Tibial nerve (tissue), 4 donors: ENCODE data around the gene KCNT2. TPM values are rescaled to one million over a fixed set of nuclear protein-coding genes. Genes with fewer than 3 reads are reported as not detected.

Experiments used
- DNase-seq, 2 donors: peaks; one replicate each; pipeline ENCODE4 v3.0.0-alpha.2; 2019; ENCODE audit warnings: low spot score in 2 of 2
- H3K27ac ChIP-seq, 4 donors: fragments of 200-600 bp; sonication (generic) in 3 of 4; one replicate each; pipeline ENCODE4 v1.5.1; 2017 to 2019; ENCODE audit warnings: mild to moderate bottlenecking in 1 of 4
- H3K27me3 ChIP-seq, 2 donors: fragments of 200-600 bp; sonication (generic) in 1 of 2; one replicate each; pipeline versions ENCODE4 v1.5.1 to v1.6.0; 2017 to 2019
- H3K36me3 ChIP-seq, 3 donors: fragments of 200-600 bp; sonication (generic); one replicate each; pipeline ENCODE4 v1.5.1; 2018 to 2019
- H3K4me1 ChIP-seq, 4 donors: fragments of 200-600 bp; sonication (generic) in 3 of 4; one replicate each; pipeline ENCODE4 v1.5.1; 2017 to 2019
- H3K4me3 ChIP-seq, 4 donors: fragments of 200-600 bp; sonication (generic) in 3 of 4; one replicate each; pipeline ENCODE4 v1.5.1; 2017 to 2019; ENCODE audit warnings: mild to moderate bottlenecking in 1 of 4, moderate library complexity in 1 of 4
- H3K9me3 ChIP-seq, 4 donors: fragments of 200-600 bp; sonication (generic) in 3 of 4; one replicate each; pipeline ENCODE4 v1.5.1; 2017 to 2019
- EP300 ChIP-seq, 2 donors: sonication (generic); formaldehyde crosslinking; IDR thresholded peaks; one replicate each; pipeline ENCODE4 v1.6.1; 2017; ENCODE audit warnings: antibody characterized with exemption in 2 of 2, mild to moderate bottlenecking in 1 of 2
- POLR2A ChIP-seq, 2 donors: fragments of 450-650 bp; IDR thresholded peaks; one replicate each; pipeline ENCODE4 v1.6.1; 2017; ENCODE audit warnings: antibody characterized with exemption in 2 of 2, mild to moderate bottlenecking in 2 of 2, moderate library complexity in 2 of 2
- WGBS, 2 donors: methylation state at CpG; one replicate each; pipeline ENCODE4 v1.1.5; 2018; 5-methylcytosine and 5-hydroxymethylcytosine counted together
- total RNA-seq, 4 donors: library from RNA; depleted of rRNA; stranded (reverse); fragments of >200 nt; gene quantifications; one replicate each; pipeline ENCODE4 v1.1.0, GENCODE V29; 2016
- TF ChIP-seq, protein P1 (sequence below), 5 experiments: fragments of 200-600 bp in 3 of 5; fragments of 450-650 bp in 2 of 5; sonication (generic) in 3 of 5; IDR thresholded peaks; one replicate each; pipeline ENCODE4 v1.5.1; 2016 to 2019; ENCODE audit warnings: antibody characterized with exemption in 5 of 5, mild to moderate bottlenecking in 3 of 5, moderate library complexity in 2 of 5

Gene KCNT2
- total RNA-seq, 4 donors from 2014 or later = 8.0 to 9.9 (median 8.6) TPM

DNA sequence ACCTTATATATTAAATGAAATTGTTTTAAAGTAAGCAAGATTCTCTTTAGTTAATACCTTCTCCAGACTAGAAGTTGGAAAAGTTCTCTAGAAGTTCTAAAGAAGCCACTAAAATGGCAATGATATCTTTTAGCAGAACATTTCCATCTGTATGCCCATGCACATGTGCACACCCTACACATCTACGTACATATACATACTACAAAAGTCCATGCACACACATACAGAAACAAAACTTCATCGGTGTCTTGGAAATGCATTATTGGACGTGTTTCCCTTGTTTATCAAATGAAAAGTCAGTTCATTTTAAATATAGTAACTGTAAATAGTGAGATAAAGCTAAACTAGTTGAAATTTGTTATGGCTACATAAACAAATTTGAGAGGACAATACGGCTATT is 114.4 kb downstream of the KCNT2 start:
- Histone ChIP-seq H3K9me3 (no peaks in the 10 kb centered on the region), H3K36me3 (no peaks in the 10 kb centered on the region), H3K27ac (no peak overlapping the region), H3K4me3 (no peak overlapping the region), H3K27me3 (no peaks in the 10 kb centered on the region), H3K4me1 (no peaks in the 10 kb centered on the region)
- WGBS, 2 donors = 91% methylated on average over 4 of the region's 4 CpGs
- DNase-seq = no peak
- TF ChIP-seq EP300 (IDR thresholded peaks at IDR 0.05) (no peak), POLR2A (IDR thresholded peaks at IDR 0.05) (no peak)
- TF ChIP-seq, protein P1, sequence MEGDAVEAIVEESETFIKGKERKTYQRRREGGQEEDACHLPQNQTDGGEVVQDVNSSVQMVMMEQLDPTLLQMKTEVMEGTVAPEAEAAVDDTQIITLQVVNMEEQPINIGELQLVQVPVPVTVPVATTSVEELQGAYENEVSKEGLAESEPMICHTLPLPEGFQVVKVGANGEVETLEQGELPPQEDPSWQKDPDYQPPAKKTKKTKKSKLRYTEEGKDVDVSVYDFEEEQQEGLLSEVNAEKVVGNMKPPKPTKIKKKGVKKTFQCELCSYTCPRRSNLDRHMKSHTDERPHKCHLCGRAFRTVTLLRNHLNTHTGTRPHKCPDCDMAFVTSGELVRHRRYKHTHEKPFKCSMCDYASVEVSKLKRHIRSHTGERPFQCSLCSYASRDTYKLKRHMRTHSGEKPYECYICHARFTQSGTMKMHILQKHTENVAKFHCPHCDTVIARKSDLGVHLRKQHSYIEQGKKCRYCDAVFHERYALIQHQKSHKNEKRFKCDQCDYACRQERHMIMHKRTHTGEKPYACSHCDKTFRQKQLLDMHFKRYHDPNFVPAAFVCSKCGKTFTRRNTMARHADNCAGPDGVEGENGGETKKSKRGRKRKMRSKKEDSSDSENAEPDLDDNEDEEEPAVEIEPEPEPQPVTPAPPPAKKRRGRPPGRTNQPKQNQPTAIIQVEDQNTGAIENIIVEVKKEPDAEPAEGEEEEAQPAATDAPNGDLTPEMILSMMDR (IDR thresholded peaks at IDR 0.05) = no peak

DNA sequence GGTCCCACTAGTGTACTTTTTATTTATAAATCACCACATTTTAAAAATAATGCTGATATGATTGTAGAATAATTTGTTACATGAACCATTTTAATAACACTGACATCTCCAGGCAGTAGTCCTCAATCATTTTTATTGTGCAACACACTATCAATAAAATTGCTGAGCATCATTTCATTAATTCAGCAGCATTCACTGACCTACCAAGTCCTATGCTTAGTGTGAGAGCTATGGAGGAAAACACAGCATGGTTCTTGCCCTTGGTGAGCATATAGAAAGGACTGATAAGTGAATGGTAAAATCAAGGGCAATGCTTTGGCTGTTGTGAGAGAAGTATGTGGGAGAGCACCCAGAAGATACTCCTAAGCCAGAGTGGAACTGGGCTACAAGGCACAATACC is 119.7 kb downstream of the KCNT2 start:
- H3K36me3 ChIP-seq = no peaks in the 10 kb centered on the region
- no peaks in the 10 kb centered on the region for H3K9me3 ChIP-seq
- DNase-seq = no peak
- H3K4me3 ChIP-seq = no peak overlapping the region
- no peak for TF ChIP-seq POLR2A (IDR thresholded peaks at IDR 0.05)
- TF ChIP-seq, protein P1 (IDR thresholded peaks at IDR 0.05) = no peak
- no peak for TF ChIP-seq EP300 (IDR thresholded peaks at IDR 0.05)
- no peak overlapping the region for H3K27ac ChIP-seq
- H3K27me3 ChIP-seq = no peaks in the 10 kb centered on the region
- no peaks in the 10 kb centered on the region for H3K4me1 ChIP-seq

DNA sequence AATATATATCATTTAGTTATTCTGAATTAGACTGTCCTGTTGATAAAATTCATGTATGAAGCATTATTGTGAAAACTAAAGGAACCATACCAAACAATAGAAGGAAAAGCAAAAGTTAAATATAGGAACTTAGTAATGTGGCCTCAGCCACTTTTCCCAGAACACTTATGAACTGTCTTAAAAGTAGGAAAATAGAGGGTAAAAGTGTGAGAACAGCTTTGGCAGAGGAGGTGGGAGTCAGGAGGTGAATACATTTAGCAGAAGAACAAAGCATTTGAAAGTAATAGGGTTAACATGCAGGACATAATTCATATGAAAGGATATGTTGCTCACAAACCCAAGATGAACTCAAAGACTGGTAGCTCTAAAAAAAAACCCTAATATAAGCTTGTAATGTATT is 121.9 kb downstream of the KCNT2 start:
- Histone ChIP-seq H3K4me3 (no peak overlapping the region), H3K27me3 (no peaks in the 10 kb centered on the region), H3K27ac (no peak overlapping the region), H3K9me3 (no peaks in the 10 kb centered on the region), H3K4me1 (no peaks in the 10 kb centered on the region), H3K36me3 (no peaks in the 10 kb centered on the region)
- no peak for DNase-seq
- TF ChIP-seq EP300 (IDR thresholded peaks at IDR 0.05) = no peak
- TF ChIP-seq, protein P1 (IDR thresholded peaks at IDR 0.05) = no peak

DNA sequence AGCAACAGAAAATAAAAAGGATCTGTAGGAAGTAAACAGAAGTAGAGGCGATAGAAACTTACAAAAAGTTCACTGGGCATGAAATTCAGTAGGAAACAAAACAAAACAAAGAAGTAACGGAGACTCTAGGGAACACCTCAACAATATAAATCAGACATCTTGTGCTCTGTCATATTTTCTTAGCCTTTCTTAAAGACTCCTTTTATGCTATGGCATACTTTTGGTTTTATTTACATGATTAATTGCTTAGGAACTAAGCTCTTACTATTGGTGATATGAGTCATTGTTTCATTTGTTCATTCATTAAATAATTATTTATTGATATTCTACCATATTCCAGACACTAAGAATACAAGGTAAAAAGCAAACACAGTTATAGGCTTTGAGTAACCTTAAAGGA is 126.6 kb downstream of the KCNT2 start:
- Histone ChIP-seq H3K4me1 (no peaks in the 10 kb centered on the region), H3K27ac (no peak overlapping the region), H3K36me3 (no peaks in the 10 kb centered on the region), H3K27me3 (no peaks in the 10 kb centered on the region), H3K4me3 (no peak overlapping the region), H3K9me3 (no peaks in the 10 kb centered on the region)
- 82 to 86% methylated on average over 2 of the region's 2 CpGs for WGBS, 2 donors
- no peak for TF ChIP-seq EP300 (IDR thresholded peaks at IDR 0.05)
- TF ChIP-seq, protein P1 (IDR thresholded peaks at IDR 0.05) = no peak
- DNase-seq = no peak

DNA sequence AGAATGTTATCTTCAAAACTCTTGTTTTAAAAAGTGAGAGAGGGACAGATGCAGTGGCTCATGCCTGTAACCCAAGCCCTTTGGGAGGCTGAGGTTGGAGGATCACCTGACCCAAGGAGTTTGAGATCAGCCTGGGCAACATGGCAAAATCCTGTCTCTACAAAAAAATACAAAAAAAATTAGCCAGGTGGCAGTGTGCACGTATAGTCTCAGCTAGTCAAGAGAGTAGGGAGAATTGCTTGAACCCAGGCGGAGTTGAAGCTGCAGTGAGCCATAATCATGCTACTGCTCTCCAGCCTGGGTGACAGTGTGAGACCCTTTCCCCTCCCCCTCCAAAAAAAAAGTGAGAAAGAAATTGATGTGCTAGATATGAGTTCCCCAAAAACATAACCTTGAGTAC is 131.0 kb downstream of the KCNT2 start:
- Histone ChIP-seq H3K4me1 (no peaks in the 10 kb centered on the region), H3K36me3 (no peaks in the 10 kb centered on the region), H3K9me3 (no peaks in the 10 kb centered on the region), H3K27me3 (no peaks in the 10 kb centered on the region), H3K4me3 (no peak overlapping the region), H3K27ac (no peak overlapping the region)
- TF ChIP-seq, protein P1 (IDR thresholded peaks at IDR 0.05) = no peak
- no peak for TF ChIP-seq EP300 (IDR thresholded peaks at IDR 0.05)
- no peak for TF ChIP-seq POLR2A (IDR thresholded peaks at IDR 0.05)
- DNase-seq = no peak
- WGBS, 2 donors = 87 to 98% methylated on average over 2 of the region's 2 CpGs
